GM10248 (cell line): ENCODE results near the gene CD52.

Source experiments
- CTCF ChIA-PET: fragments of 300-600 bp; sonication (Branson Sonifier 250); formaldehyde crosslinking; extraction: SDS; loops from one replicate; lab custom pipeline; 2021; ENCODE audit warnings: antibody characterized with exemption; lab: Yijun Ruan, JAX
- POLR2A ChIA-PET: fragments of 350-650 bp; sonication (Branson Sonifier 250); formaldehyde crosslinking; extraction: SDS; loops from one replicate; lab custom pipeline; 2020; ENCODE audit warnings: antibody characterized with exemption; lab: Yijun Ruan, JAX
- DNase-seq: peaks from one replicate; pipeline ENCODE4 v3.0.0; 2012; ENCODE audit errors: extremely low spot score
- TF ChIP-seq, protein P1 (sequence below): IDR thresholded peaks from 2 replicates; pipeline ENCODE4 v1.5.1; 2012; ENCODE audit warnings: mild to moderate bottlenecking, low read depth; ENCODE audit errors: extremely low read depth, missing control alignments, control extremely low read depth

CD52 gene

DNA sequence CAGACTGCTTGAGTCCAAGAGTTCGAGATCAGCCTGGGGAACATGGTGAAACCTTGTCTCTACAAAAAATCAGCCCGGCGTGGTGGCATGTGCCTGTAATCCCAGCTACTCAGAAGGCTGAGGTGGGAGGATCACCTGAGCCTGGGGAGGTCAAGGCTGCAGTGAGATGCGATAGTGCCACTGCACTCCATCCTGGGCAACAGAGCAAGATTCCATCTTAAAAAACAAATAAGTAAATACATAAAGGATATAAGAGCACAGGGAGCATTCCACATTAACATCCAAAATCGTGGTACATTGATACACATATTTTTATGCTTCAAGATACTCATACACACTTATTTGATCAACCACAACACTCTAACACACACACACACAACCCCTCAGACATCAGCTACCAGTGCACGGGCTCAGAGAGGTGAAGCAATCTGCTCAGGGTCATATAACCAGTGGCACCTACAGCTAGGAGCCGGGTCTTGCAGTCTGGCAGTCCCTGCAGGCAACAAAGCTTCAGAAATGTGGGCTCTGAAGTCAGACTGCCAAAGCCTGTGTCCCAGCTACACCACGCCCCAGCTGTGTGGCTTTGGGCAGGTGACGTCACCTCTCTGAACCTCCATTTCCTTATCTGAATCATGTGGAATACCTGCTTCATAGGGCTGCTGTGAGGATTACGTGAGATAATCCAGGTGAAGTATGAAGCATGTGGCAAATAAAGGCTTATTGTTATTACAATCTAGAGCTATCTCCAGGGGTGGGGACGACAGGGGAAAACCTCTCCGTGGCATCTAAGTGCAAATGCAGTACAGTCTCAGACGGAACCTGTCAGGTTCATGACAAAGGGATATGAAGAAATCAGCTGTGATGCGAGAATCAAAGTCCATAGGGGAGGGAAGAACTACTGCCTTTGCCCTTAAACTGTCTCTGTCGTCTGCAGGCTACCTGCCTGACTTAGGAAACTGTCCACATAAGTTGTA is 40.9 kb downstream of the CD52 start:
- ChIA-PET POLR2A (no interaction called here), CTCF (interaction anchor here (0.8 to 2.1 kb wide), 9 partner anchors 9 to 323 kb away, joined by 3 to 6 read pairs (median 3); no protein-coding TSS in a partner anchor)
- no peak for DNase-seq
- TF ChIP-seq, protein P1, sequence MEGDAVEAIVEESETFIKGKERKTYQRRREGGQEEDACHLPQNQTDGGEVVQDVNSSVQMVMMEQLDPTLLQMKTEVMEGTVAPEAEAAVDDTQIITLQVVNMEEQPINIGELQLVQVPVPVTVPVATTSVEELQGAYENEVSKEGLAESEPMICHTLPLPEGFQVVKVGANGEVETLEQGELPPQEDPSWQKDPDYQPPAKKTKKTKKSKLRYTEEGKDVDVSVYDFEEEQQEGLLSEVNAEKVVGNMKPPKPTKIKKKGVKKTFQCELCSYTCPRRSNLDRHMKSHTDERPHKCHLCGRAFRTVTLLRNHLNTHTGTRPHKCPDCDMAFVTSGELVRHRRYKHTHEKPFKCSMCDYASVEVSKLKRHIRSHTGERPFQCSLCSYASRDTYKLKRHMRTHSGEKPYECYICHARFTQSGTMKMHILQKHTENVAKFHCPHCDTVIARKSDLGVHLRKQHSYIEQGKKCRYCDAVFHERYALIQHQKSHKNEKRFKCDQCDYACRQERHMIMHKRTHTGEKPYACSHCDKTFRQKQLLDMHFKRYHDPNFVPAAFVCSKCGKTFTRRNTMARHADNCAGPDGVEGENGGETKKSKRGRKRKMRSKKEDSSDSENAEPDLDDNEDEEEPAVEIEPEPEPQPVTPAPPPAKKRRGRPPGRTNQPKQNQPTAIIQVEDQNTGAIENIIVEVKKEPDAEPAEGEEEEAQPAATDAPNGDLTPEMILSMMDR, result no peak

DNA sequence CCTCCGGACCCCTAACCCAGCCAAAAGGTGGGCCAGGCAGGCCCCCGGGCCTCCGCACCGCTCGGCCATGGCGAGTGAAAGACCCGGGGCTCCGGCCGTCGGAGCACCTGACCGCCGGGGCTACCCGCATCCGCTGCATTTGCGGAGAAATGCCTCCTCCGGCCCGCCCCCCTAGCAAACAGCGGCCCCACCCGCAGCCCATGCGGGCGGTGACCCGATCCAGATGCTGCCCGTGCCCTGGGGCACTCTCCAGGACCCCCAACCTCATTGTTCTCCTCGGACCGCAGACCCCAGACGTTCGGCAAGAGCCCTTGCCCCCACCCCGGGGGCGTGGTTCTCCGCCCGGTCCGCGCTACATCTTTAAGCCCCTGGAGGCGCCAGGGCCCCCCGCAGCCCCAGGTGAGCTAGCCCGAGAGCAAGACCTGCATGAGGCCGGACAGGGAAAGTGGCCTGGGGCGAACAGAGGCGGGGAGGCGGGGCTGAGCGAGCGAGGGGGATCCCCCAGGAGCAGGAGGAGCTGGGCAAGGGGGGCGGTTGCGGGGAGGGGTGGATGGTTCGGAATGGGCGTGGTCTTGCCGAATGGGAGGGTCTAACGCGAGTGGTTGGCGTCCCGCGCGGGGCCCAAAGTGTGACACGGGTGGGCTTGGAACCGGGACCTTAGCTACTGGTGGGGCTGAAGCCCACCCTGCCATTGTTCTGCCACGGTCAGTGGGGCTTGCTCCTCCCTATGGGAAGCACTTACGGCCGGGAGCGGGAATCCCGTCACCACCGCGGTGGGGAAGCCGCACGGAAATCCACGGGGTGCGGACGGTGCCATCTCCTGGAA is 42.4 kb downstream of the CD52 start:
- ChIA-PET CTCF (interaction anchor here (1.0 to 3.2 kb wide), 4 partner anchors 38 to 126 kb away, joined by 5 to 25 read pairs (median 12); partner anchors contain the start of gene CEP85), POLR2A (no interaction called here)
- peak; percentile 78 for DNase-seq
- TF ChIP-seq, protein P1, result no peak

DNA sequence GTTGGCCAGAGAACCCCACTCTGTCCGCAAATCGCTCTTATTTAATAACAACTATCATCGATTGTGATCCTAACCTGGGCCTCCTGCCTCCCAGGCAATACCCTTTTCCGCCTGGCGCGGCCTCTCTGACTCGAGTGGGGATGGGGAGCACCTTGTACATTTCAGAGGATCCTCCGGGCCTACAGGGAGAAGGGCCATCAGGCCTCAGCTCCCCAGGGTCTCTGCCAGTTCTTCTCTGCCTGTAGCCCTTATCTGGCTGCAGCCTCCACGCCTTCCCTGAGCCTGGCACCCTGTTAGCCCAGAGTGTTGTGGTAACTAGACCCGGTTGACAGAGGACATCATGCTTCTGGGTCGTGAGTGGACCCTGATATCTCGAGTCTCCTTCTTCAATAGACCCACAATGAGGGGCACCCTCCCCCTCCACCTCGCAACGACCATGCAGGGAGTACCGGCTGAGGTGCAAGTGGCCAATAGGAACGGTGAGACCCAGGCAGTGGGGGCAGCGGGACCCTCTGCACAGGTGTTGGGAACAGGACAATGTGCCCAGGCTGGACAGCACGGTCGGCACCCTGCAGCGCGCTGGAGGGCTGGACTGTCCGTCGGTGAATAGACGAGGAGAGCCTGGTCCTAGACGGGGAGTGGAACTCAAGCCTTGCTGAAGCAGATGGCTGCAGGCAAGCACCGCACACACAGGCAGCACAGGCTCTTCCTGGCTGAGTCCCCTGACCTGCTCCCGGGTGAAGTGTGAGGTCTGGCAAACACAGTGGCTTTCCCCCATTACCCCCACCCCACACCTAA is 43.2 kb downstream of the CD52 start:
- POLR2A ChIA-PET, result no interaction called here
- CTCF ChIA-PET, result interaction anchor here (0.9 to 4.6 kb wide), 11 partner anchors 9 to 192 kb away, joined by 4 to 61 read pairs (median 10); partner anchors contain the start of genes C1orf232, CEP85, SH3BGRL3 and ZNF593
- DNase-seq, result peak; percentile 18
- TF ChIP-seq, protein P1, result no peak

DNA sequence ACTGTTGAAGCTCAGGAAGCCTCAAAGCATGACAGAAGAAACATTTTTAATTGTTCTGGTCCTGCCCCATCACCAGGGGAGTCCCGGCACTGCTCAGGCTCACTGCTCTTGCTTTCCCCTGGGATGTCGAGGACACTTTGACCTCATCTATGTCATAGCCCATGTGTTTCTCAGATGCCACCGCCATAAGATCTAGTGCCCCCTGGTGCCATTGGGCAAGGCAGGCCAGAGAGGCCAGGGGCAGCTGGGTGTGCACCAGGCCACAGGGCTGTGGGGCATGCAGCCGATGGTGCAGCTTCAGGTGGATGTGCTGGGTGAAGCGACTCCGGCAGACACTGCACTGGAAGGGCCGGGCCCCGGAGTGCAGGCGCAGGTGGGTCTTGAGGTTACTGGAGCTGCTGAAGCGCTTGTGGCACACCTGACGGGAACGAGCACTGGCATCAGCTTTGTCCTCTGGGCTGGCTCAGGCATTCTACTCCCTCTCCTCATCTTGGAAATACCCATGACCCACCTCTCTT is 43.9 kb downstream of the CD52 start:
- ChIA-PET CTCF (interaction anchor here (0.8 to 4.6 kb wide), 16 partner anchors 8 to 192 kb away, joined by 3 to 61 read pairs (median 4); partner anchors contain the start of genes C1orf232, CEP85, SH3BGRL3 and ZNF593), POLR2A (no interaction called here)
- DNase-seq, result peak; percentile 22
- TF ChIP-seq, protein P1, result no peak

DNA sequence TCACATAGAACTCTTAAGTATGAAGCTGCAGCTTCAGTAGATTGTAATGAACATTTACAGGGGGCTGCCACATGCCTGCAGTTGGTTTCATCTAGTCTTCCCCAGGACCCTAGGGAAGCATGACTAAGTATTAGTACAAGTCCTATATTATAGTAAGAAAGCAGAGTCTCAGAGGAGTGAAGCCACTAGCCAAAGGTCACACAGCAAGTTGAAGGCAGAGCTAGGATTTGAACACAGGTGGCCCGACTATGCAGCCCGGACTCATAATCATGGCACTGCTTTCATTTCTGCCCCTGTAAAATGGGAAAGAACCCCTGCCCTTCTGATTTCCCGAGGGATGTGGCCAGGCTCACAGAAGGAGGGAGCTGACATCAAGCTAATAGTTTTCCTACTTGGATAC is 44.6 kb downstream of the CD52 start:
- TF ChIP-seq, protein P1, result no peak
- POLR2A ChIA-PET, result no interaction called here
- CTCF ChIA-PET, result interaction anchor here (0.8 to 4.6 kb wide), 16 partner anchors 8 to 193 kb away, joined by 3 to 61 read pairs (median 6); partner anchors contain the start of genes C1orf232, CEP85, CRYBG2 and SH3BGRL3
- DNase-seq, result no peak
